Stimulated activated CD4-positive, alpha-beta T cell treated with anti-CD3 and anti-CD28 coated beads, Interleukin-15, amount 100 ng/mL, for 1 hour (primary cell): ENCODE results near the gene PHACTR4.
"Not testable (repeated sequence)": the region's sequence is repeated elsewhere in the genome, so short reads cannot be mapped to it uniquely, and the experiment has no call there.

Source experiments
- DNase-seq, 2 donors: peaks; one replicate each; pipeline ENCODE4 v3.0.0-alpha.2; 2020; ENCODE audit warnings: low read depth in 1 of 2, low spot score in 1 of 2

The PHACTR4 gene

GRCh38 chr1:28520796-28521195 lies 151.3 kb downstream of the PHACTR4 start:
- not testable (repeated sequence) for DNase-seq

- no peak for DNase-seq
These were observed 152.1 kb downstream of the PHACTR4 start for GRCh38 chr1:28521502-28522164.

GRCh38 chr1:28522537-28522936 lies 153.0 kb downstream of the PHACTR4 start:
- DNase-seq = not testable (repeated sequence)

GRCh38 chr1:28525002-28525642 lies 155.6 kb downstream of the PHACTR4 start:
- not testable (repeated sequence) for DNase-seq

- DNase-seq = no peak
These were observed 157.3 kb downstream of the PHACTR4 start for GRCh38 chr1:28526886-28527285.

GRCh38 chr1:28530456-28530855 lies 160.9 kb downstream of the PHACTR4 start:
- no peak for DNase-seq

- no peak for DNase-seq
These were observed 165.1 kb downstream of the PHACTR4 start for GRCh38 chr1:28534671-28535070.

GRCh38 chr1:28535180-28535579 lies 165.6 kb downstream of the PHACTR4 start:
- no peak for DNase-seq

GRCh38 chr1:28537457-28538199 lies 168.1 kb downstream of the PHACTR4 start:
- DNase-seq = no peak

- DNase-seq = no peak
These were observed 168.7 kb downstream of the PHACTR4 start for GRCh38 chr1:28538286-28538685.

GRCh38 chr1:28540651-28541050 lies 171.1 kb downstream of the PHACTR4 start:
- DNase-seq = no peak

GRCh38 chr1:28541414-28542015 lies 172.0 kb downstream of the PHACTR4 start:
- DNase-seq = not testable (repeated sequence)

GRCh38 chr1:28545246-28545628 lies 175.7 kb downstream of the PHACTR4 start:
- DNase-seq = no peak

GRCh38 chr1:28548318-28548717 lies 178.8 kb downstream of the PHACTR4 start:
- DNase-seq = no peak
